NB4 (cell line): ENCODE measurements around the gene ANKRD24.
"Not testable (repeated sequence)": the region's sequence is repeated elsewhere in the genome, so short reads cannot be mapped to it uniquely, and the experiment has no call there.

Experiments used
- DNase-seq: peaks from one replicate; pipeline ENCODE4 v3.0.0; 2010; ENCODE audit warnings: low read depth
- H3K4me3 ChIP-seq: one replicate; pipeline ENCODE4 v1.5.1; 2011; ENCODE audit warnings: mild to moderate bottlenecking, low read depth, low read length, moderate library complexity
- CTCF ChIP-seq: IDR thresholded peaks from one replicate; pipeline ENCODE4 v1.5.1; 2012; ENCODE audit warnings: low read depth, low read length
- MAX ChIP-seq: IDR thresholded peaks from 2 replicates; pipeline ENCODE4 v1.6.1; 2011; ENCODE audit warnings: low read depth, low read length
- MYC ChIP-seq: IDR thresholded peaks from 2 replicates; pipeline ENCODE4 v1.6.1; 2011; ENCODE audit warnings: low read depth, low read length
- POLR2A ChIP-seq: IDR thresholded peaks from 2 replicates; pipeline ENCODE4 v1.6.1; 2011; ENCODE audit warnings: mild to moderate bottlenecking; ENCODE audit not compliant: insufficient read length; ENCODE audit errors: extremely low read depth

The ANKRD24 gene

GRCh38 chr19:4225885-4226284, 43.4 kb downstream of the ANKRD24 start:
- H3K4me3 ChIP-seq = no peak overlapping the region
- TF ChIP-seq POLR2A (no peak), CTCF (no peak), MYC (no peak), MAX (no peak)
- DNase-seq = no peak

- no peak overlapping the region for H3K4me3 ChIP-seq
- TF ChIP-seq MAX = no peak
- no peak for TF ChIP-seq CTCF
- no peak for TF ChIP-seq MYC
- no peak for TF ChIP-seq POLR2A
- DNase-seq = no peak
Measured at GRCh38 chr19:4227771-4228170, 45.3 kb downstream of the ANKRD24 start.

- no peak overlapping the region for H3K4me3 ChIP-seq
- no peak for DNase-seq
- no peak for TF ChIP-seq MYC
- TF ChIP-seq POLR2A = no peak
- TF ChIP-seq CTCF = no peak
- TF ChIP-seq MAX = no peak
Measured at GRCh38 chr19:4228765-4229178, 46.3 kb downstream of the ANKRD24 start.

GRCh38 chr19:4229179-4229931, 46.9 kb downstream of the ANKRD24 start, which contains the start of gene EBI3:
EBI3 (plus strand) TSS chr19:4229523; CDS start chr19:4229551, 28 bp downstream.
- no peak within 1 kb of the TSS for H3K4me3 ChIP-seq
- TF ChIP-seq MAX (no peak), MYC (no peak), CTCF (no peak), POLR2A (no peak)
- peak; percentile 90 for DNase-seq

- not testable (repeated sequence) for H3K4me3 ChIP-seq
Measured at GRCh38 chr19:4230237-4230636, 47.7 kb downstream of the ANKRD24 start.

GRCh38 chr19:4231521-4231920, 49.0 kb downstream of the ANKRD24 start:
- H3K4me3 ChIP-seq, DNase-seq: not testable (repeated sequence)

More at GRCh38 chr19:4230237-4230636, 47.7 kb downstream of the ANKRD24 start:
- DNase-seq = not testable (repeated sequence)

- not testable (repeated sequence) for H3K4me3 ChIP-seq, DNase-seq
Measured at GRCh38 chr19:4232139-4232538, 49.6 kb downstream of the ANKRD24 start.
